HEK293 (cell line): ENCODE data around the gene HIBCH.
"Not testable (repeated sequence)": the region's sequence is repeated elsewhere in the genome, so short reads cannot be mapped to it uniquely, and the experiment has no call there.

Experiments
- CTCF ChIP-seq: fragments of 450-650 bp; formaldehyde crosslinking; IDR thresholded peaks from 2 replicates; pipeline ENCODE4 v1.5.1; 2016; ENCODE audit warnings: missing biosample characterization, missing genetic modification characterization
- HOXD13 ChIP-seq: sonication (generic); formaldehyde crosslinking; IDR thresholded peaks from 2 replicates; pipeline ENCODE4 v1.8.0; 2022; ENCODE audit warnings: missing genetic modification reagents, borderline replicate concordance
- KLF7 ChIP-seq: fragments of 450-650 bp; formaldehyde crosslinking; IDR thresholded peaks from 2 replicates; pipeline ENCODE4 v1.5.1; 2016; ENCODE audit warnings: missing biosample characterization, missing genetic modification characterization, borderline replicate concordance
- MYNN ChIP-seq: fragments of 450-650 bp; formaldehyde crosslinking; IDR thresholded peaks from 2 replicates; pipeline ENCODE4 v1.5.1; 2016; ENCODE audit warnings: missing biosample characterization, missing genetic modification characterization, borderline replicate concordance
- SETDB1 ChIP-seq: IDR thresholded peaks from one replicate; pipeline ENCODE4 v1.6.1; 2017; ENCODE audit warnings: mild to moderate bottlenecking, low read length, moderate library complexity, mixed read lengths; ENCODE audit not compliant: insufficient read length
- ZBTB20 ChIP-seq: fragments of 450-650 bp; formaldehyde crosslinking; IDR thresholded peaks from 2 replicates; pipeline ENCODE4 v1.5.1; 2016; ENCODE audit warnings: missing biosample characterization, missing genetic modification characterization
- ZBTB21 ChIP-seq: fragments of 450-650 bp; formaldehyde crosslinking; IDR thresholded peaks from 2 replicates; pipeline ENCODE4 v1.5.1; 2017; ENCODE audit warnings: missing biosample characterization, missing genetic modification characterization
- ZBTB48 ChIP-seq: fragments of 450-650 bp; formaldehyde crosslinking; IDR thresholded peaks from 2 replicates; pipeline ENCODE4 v1.5.1; 2016; ENCODE audit warnings: missing biosample characterization, missing genetic modification characterization
- ZNF146 ChIP-seq: fragments of 450-650 bp; formaldehyde crosslinking; IDR thresholded peaks from 2 replicates; pipeline ENCODE4 v1.5.1; 2016; ENCODE audit warnings: missing biosample characterization, missing genetic modification characterization
- ZNF174 ChIP-seq: fragments of 450-650 bp; formaldehyde crosslinking; IDR thresholded peaks from 2 replicates; pipeline ENCODE4 v1.5.0; 2017; ENCODE audit warnings: missing biosample characterization, mild to moderate bottlenecking, missing genetic modification characterization
- ZNF23 ChIP-seq: fragments of 450-650 bp; formaldehyde crosslinking; IDR thresholded peaks from 2 replicates; pipeline ENCODE4 v1.5.1; 2016; ENCODE audit warnings: missing biosample characterization, missing genetic modification characterization, borderline replicate concordance
- ZNF843 ChIP-seq: fragments of 450-650 bp; formaldehyde crosslinking; IDR thresholded peaks from 2 replicates; pipeline ENCODE4 v1.5.1; 2016; ENCODE audit warnings: missing biosample characterization, missing genetic modification characterization

- not testable (repeated sequence) for TF ChIP-seq KLF7 (tag by site-specific recombination); CTCF; ZNF174 (tag by site-specific recombination); ZNF843 (tag by site-specific recombination); ZBTB20 (tag by site-specific recombination); HOXD13 (CRISPR knock-in tag); ZBTB21 (tag by site-specific recombination); ZNF23 (tag by site-specific recombination); MYNN; ZNF146 (tag by site-specific recombination); ZBTB48; SETDB1
These were observed 161.8 kb downstream of the HIBCH start for GRCh38 chr2:190157613-190158528.
